Measurements from ENCODE around the gene MTX1. TPM values are rescaled to one million over a fixed set of nuclear protein-coding genes. Genes with fewer than 3 reads are reported as not detected.

The MTX1 gene
- total and polyA plus RNA-seq, 9 of the 15 experiments (the other 6 are each of a cell fraction or from before 2014, with no cell fraction given) = 29.1 to 98.4 (median 66.9) TPM

GRCh38 chr1:155177192-155177917 is 31.1 kb upstream of the MTX1 start:
- ChIA-PET POLR2A (interaction anchor here (0.9 to 1.4 kb wide), 2 partner anchors 9 to 62 kb away, joined by 4 to 5 read pairs; no protein-coding TSS in a partner anchor), CTCF (ENCODE audit: low intra/inter-chr PET ratio) (interaction anchor here (2.3 kb wide), 1 partner anchor 50 kb away, joined by 17 read pairs; no protein-coding TSS in a partner anchor)
- Histone ChIP-seq H3K27me3 (ENCODE audit: control insufficient read depth in 2 of 2, insufficient read depth in 2 of 2, low read length in 2 of 2) (no peaks in the 10 kb centered on the region), H3K79me2 (ENCODE audit: control insufficient read depth, insufficient read depth, low read length) (peaks cover 8% of the 10 kb centered on the region), H3K9ac (ENCODE audit: insufficient read depth in 1 of 2, low read depth in 2 of 2, low read length in 2 of 2) (peak overlapping the region in 1 of 2 experiments; percentile 61; a peak in 1 of 4 replicates), H3K4me1 (replicated peaks in 1 of 2; ENCODE audit: control insufficient read depth in 2 of 2, insufficient read depth in 2 of 2, low read length in 2 of 2) (peaks cover 15 to 69% of the 10 kb centered on the region in 2 experiments; a peak in 4 of 5 replicates), H3K9me1 (ENCODE audit: control insufficient read depth, insufficient read depth, low read length) (no peaks in the 10 kb centered on the region), H3K27ac (ENCODE audit: extremely low read depth, low read depth, low read length) (no peak overlapping the region), H2AFZ (ENCODE audit: low read depth, low read length) (no peak overlapping the region), H3K36me3 (ENCODE audit: control insufficient read depth, insufficient read depth, low read length) (no peaks in the 10 kb centered on the region), H3K4me3 (no peak overlapping the region), H4K20me1 (replicated peaks; ENCODE audit: control insufficient read depth, insufficient read depth, low read length) (no peaks in the 10 kb centered on the region), H3K9me3 (replicated peaks; ENCODE audit: control insufficient read depth, insufficient read depth, low read depth, low read length) (no peaks in the 10 kb centered on the region), H3K4me2 (ENCODE audit: insufficient read depth, low read length) (no peak overlapping the region)
- in situ Hi-C loops (cut with MboI) = no loop called here
- no TSS peak for BruUV-seq (replicated peaks)
- TF ChIP-seq, protein P1, sequence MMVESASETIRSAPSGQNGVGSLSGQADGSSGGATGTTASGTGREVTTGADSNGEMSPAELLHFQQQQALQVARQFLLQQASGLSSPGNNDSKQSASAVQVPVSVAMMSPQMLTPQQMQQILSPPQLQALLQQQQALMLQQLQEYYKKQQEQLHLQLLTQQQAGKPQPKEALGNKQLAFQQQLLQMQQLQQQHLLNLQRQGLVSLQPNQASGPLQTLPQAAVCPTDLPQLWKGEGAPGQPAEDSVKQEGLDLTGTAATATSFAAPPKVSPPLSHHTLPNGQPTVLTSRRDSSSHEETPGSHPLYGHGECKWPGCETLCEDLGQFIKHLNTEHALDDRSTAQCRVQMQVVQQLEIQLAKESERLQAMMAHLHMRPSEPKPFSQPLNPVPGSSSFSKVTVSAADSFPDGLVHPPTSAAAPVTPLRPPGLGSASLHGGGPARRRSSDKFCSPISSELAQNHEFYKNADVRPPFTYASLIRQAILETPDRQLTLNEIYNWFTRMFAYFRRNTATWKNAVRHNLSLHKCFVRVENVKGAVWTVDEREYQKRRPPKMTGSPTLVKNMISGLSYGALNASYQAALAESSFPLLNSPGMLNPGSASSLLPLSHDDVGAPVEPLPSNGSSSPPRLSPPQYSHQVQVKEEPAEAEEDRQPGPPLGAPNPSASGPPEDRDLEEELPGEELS (CRISPR knock-in tag; IDR thresholded peaks at IDR 0.05; ENCODE audit: borderline replicate concordance) = no peak
- TF ChIP-seq, protein P2, sequence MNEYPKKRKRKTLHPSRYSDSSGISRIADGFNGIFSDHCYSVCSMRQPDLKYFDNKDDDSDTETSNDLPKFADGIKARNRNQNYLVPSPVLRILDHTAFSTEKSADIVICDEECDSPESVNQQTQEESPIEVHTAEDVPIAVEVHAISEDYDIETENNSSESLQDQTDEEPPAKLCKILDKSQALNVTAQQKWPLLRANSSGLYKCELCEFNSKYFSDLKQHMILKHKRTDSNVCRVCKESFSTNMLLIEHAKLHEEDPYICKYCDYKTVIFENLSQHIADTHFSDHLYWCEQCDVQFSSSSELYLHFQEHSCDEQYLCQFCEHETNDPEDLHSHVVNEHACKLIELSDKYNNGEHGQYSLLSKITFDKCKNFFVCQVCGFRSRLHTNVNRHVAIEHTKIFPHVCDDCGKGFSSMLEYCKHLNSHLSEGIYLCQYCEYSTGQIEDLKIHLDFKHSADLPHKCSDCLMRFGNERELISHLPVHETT (CRISPR knock-in tag; conservative IDR thresholded peaks at IDR 0.05 in 1 of 2, IDR thresholded peaks at IDR 0.05 in 1 of 2) = no peak
- TF ChIP-seq HNRNPK (IDR thresholded peaks at IDR 0.05; ENCODE audit: low read depth, low read length, poor library complexity, severe bottlenecking) (no peak), POLR2H (tag; IDR thresholded peaks at IDR 0.05; ENCODE audit: low read depth) (no peak), MTF1 (CRISPR knock-in tag; IDR thresholded peaks at IDR 0.05; ENCODE audit: borderline replicate concordance) (no peak), TCF7 (IDR thresholded peaks at IDR 0.05; ENCODE audit: borderline replicate concordance) (no peak), FOXA1 (IDR thresholded peaks at IDR 0.05; ENCODE audit: borderline replicate concordance) (no peak), HDAC3 (IDR thresholded peaks at IDR 0.05; ENCODE audit: borderline replicate concordance, partially characterized antibody) (no peak), ZNF780A (CRISPR knock-in tag; IDR thresholded peaks at IDR 0.05) (no peak), EZH2 (IDR thresholded peaks at IDR 0.05; ENCODE audit: borderline replicate concordance, low read depth, low read length) (no peak), ZNF408 (CRISPR knock-in tag; IDR thresholded peaks at IDR 0.05; ENCODE audit: low read depth) (no peak)
- intact Hi-C loops (cut with micrococcal nuclease) = no loop called here
- 52% methylated on average over 11 of the region's 11 CpGs for WGBS (ENCODE audit: insufficient coverage, low coverage, missing lambda C conversion rate)
- no peak for DNase-seq (ENCODE audit: extremely low read depth in 1 of 4, low spot score in 3 of 4)
- ATAC-seq = no peak
- FAIRE-seq = no peak

Measured in K562 (cell line).